Measurements from ENCODE around the gene AGAP1.

The AGAP1 gene

DNA sequence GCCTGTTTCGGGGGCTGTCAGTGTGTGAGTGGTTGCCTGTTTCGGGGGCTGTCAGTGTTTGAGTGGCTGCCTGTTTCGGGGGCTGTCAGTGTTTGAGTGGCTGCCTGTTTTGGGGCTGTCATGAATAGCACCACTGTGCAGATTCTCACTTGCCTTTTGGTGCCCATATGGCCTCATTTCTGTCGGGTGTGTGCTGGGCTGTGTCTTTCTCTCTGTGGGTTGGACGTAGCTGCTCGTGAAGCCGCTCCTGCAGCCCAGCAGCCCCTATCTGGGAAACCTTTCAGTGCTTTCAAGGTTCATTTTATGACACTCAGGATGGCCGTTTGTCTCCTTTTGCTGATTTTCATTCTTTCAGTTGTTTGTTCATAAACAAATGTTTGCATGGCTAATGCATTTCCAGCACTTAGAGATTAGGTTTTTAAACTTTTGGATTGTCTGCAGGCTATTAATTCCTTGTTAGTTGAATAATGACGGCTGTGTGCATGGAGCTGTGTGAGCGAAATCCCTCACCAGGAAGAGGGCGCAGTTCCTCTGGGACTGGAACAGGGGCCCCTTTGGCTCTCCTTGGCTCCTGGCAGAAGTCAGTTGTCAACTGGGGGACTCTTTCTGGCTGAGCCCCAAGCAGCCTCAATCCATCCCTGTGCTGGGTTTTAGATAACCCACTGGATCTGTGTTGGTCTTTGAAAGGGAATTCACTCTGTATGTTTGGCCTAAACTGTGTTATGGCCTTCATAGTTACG, 10.8 kb downstream of the AGAP1 start:
- Histone ChIP-seq H3K4me3 (ENCODE audit: low read length) (no peak overlapping the region), H3K27me3 (ENCODE audit: control insufficient read depth, insufficient read depth, low read length) (no peaks in the 10 kb centered on the region), H3K36me3 (ENCODE audit: control insufficient read depth, insufficient read depth, low read length) (no peaks in the 10 kb centered on the region), H3K4me1 (ENCODE audit: control insufficient read depth, insufficient read depth, low read length) (peaks cover 42% of the 10 kb centered on the region), H3K9ac (ENCODE audit: low read length) (peak overlapping the region; percentile 5), H3K9me3 (ENCODE audit: control insufficient read depth, low read length) (no peaks in the 10 kb centered on the region)

- H3K9me3 ChIP-seq (ENCODE audit: control insufficient read depth, low read length): no peaks in the 10 kb centered on the region
- H3K4me1 ChIP-seq (ENCODE audit: control insufficient read depth, insufficient read depth, low read length): peaks cover 42% of the 10 kb centered on the region
- peak overlapping the region; percentile 5 for H3K9ac ChIP-seq (ENCODE audit: low read length)
- no peaks in the 10 kb centered on the region for H3K36me3 ChIP-seq (ENCODE audit: control insufficient read depth, insufficient read depth, low read length)
- no peaks in the 10 kb centered on the region for H3K27me3 ChIP-seq (ENCODE audit: control insufficient read depth, insufficient read depth, low read length)
- no peak overlapping the region for H3K4me3 ChIP-seq (ENCODE audit: low read length)
Observed at GRCh38 chr2:235505181-235505741, 11.4 kb downstream of the AGAP1 start.

DNA sequence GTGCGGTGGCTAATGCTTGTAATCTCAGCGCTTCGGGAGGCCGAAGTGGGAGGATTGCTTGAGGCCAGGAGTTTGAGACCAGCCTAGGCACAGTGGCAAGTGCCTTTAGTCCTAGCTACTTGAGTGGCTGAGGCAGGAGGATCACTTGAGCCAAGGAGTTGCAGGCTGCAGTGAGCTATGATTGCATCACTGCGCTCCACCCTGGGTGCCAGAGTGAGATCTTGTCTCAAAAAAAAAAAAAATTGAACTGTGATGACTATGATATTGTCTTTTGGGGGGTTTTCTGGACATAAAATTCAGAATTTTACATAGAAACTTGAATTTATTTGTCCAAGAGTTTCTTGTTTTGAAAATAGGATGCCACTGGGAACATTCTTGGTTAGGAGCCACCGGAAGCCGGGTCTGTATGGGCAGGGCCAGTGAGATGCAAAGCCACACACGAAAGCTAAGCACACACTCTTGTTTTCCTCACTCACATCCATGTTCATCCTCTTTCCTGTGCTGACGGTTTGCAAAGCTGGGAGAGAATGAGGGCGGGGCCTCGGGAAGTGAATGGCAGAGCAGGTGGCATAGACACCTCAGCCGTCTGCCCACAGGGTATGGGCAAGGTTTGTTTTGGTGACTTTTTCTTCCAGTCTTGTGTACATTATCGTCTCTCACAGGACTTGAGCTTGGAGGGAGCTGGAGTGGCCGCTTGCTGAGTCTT, 12.6 kb downstream of the AGAP1 start:
- Histone ChIP-seq H3K27me3 (ENCODE audit: control insufficient read depth, insufficient read depth, low read length) (no peaks in the 10 kb centered on the region), H3K36me3 (ENCODE audit: control insufficient read depth, insufficient read depth, low read length) (no peaks in the 10 kb centered on the region), H3K4me1 (ENCODE audit: control insufficient read depth, insufficient read depth, low read length) (peaks cover 52% of the 10 kb centered on the region), H3K9ac (ENCODE audit: low read length) (no peak overlapping the region), H3K9me3 (ENCODE audit: control insufficient read depth, low read length) (no peaks in the 10 kb centered on the region), H3K4me3 (ENCODE audit: low read length) (no peak overlapping the region)

- Histone ChIP-seq H3K4me1 (ENCODE audit: control insufficient read depth, insufficient read depth, low read length) (peaks cover 59% of the 10 kb centered on the region), H3K9me3 (ENCODE audit: control insufficient read depth, low read length) (no peaks in the 10 kb centered on the region), H3K9ac (ENCODE audit: low read length) (no peak overlapping the region), H3K4me3 (ENCODE audit: low read length) (no peak overlapping the region), H3K27me3 (ENCODE audit: control insufficient read depth, insufficient read depth, low read length) (no peaks in the 10 kb centered on the region), H3K36me3 (ENCODE audit: control insufficient read depth, insufficient read depth, low read length) (no peaks in the 10 kb centered on the region)
Observed at GRCh38 chr2:235506997-235507615, 13.3 kb downstream of the AGAP1 start.

GRCh38 chr2:235507928-235508327, 14.1 kb downstream of the AGAP1 start:
- Histone ChIP-seq H3K4me3 (ENCODE audit: low read length) (no peak overlapping the region), H3K4me1 (ENCODE audit: control insufficient read depth, insufficient read depth, low read length) (peaks cover 67% of the 10 kb centered on the region), H3K9ac (ENCODE audit: low read length) (no peak overlapping the region), H3K36me3 (ENCODE audit: control insufficient read depth, insufficient read depth, low read length) (no peaks in the 10 kb centered on the region), H3K9me3 (ENCODE audit: control insufficient read depth, low read length) (no peaks in the 10 kb centered on the region), H3K27me3 (ENCODE audit: control insufficient read depth, insufficient read depth, low read length) (no peaks in the 10 kb centered on the region)

- Histone ChIP-seq H3K9me3 (ENCODE audit: control insufficient read depth, low read length) (no peaks in the 10 kb centered on the region), H3K4me1 (ENCODE audit: control insufficient read depth, insufficient read depth, low read length) (peaks cover 68% of the 10 kb centered on the region)
Observed at GRCh38 chr2:235508371-235509160, 14.7 kb downstream of the AGAP1 start.

DNA sequence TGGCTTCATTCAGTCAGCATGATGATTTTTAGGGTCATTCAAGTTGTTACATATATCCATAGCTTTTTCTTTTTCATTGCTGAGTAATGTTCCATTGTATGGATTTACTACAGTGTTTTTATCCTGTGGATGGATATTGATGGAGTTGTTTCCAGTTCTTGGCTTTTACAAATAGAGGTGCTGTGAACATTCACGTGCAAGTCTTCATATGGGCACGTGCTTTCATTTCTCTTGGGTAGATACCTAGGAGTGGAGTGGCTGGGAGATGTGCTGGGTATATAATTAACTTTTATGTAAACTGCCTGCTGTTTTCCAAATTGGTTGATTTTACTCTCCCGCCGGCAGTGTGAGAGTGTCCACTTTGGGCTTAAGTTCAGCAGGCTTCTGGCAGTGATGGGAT, 16.5 kb downstream of the AGAP1 start:
- H3K4me1 ChIP-seq (ENCODE audit: control insufficient read depth, insufficient read depth, low read length): peaks cover 69% of the 10 kb centered on the region
- no peaks in the 10 kb centered on the region for H3K27me3 ChIP-seq (ENCODE audit: control insufficient read depth, insufficient read depth, low read length)
- H3K4me3 ChIP-seq (ENCODE audit: low read length): no peak overlapping the region
- no peak overlapping the region for H3K9ac ChIP-seq (ENCODE audit: low read length)
- H3K9me3 ChIP-seq (ENCODE audit: control insufficient read depth, low read length): no peaks in the 10 kb centered on the region
- no peaks in the 10 kb centered on the region for H3K36me3 ChIP-seq (ENCODE audit: control insufficient read depth, insufficient read depth, low read length)

More at GRCh38 chr2:235508371-235509160, 14.7 kb downstream of the AGAP1 start:
- Histone ChIP-seq H3K4me3 (ENCODE audit: low read length) (no peak overlapping the region), H3K9ac (ENCODE audit: low read length) (no peak overlapping the region), H3K36me3 (ENCODE audit: control insufficient read depth, insufficient read depth, low read length) (no peaks in the 10 kb centered on the region), H3K27me3 (ENCODE audit: control insufficient read depth, insufficient read depth, low read length) (no peaks in the 10 kb centered on the region)

DNA sequence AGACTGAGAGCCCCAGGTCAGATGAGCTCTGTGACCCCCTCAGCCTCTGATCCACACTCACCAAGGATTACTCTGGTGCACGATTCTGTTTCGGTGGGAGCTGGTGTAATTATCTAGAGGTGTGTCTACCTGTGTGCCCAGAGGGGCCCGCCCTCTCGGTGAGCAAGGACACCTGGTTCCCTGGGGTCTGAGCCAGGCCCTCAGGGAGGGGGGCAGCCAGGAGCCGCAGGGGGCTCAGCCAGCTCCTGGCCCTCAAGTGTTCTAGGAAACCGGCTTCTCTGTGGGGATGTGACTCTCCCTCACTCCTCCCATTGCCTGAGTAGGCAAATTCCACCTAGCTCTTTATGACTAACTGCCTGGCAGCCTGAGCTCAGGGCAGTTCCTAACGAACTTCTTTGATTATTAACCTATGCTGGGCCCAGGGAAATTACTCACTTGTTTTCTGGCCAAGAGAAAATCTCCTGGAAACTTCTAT, 17.4 kb downstream of the AGAP1 start:
- H3K4me3 ChIP-seq (ENCODE audit: low read length): no peak overlapping the region
- H3K9ac ChIP-seq (ENCODE audit: low read length): no peak overlapping the region
- H3K27me3 ChIP-seq (ENCODE audit: control insufficient read depth, insufficient read depth, low read length): no peaks in the 10 kb centered on the region
- H3K36me3 ChIP-seq (ENCODE audit: control insufficient read depth, insufficient read depth, low read length): no peaks in the 10 kb centered on the region
- H3K4me1 ChIP-seq (ENCODE audit: control insufficient read depth, insufficient read depth, low read length): peaks cover 63% of the 10 kb centered on the region
- no peaks in the 10 kb centered on the region for H3K9me3 ChIP-seq (ENCODE audit: control insufficient read depth, low read length)

- Histone ChIP-seq H3K27me3 (ENCODE audit: control insufficient read depth, insufficient read depth, low read length) (no peaks in the 10 kb centered on the region), H3K4me3 (ENCODE audit: low read length) (no peak overlapping the region), H3K9me3 (ENCODE audit: control insufficient read depth, low read length) (no peaks in the 10 kb centered on the region), H3K9ac (ENCODE audit: low read length) (no peak overlapping the region), H3K4me1 (ENCODE audit: control insufficient read depth, insufficient read depth, low read length) (peaks cover 55% of the 10 kb centered on the region), H3K36me3 (ENCODE audit: control insufficient read depth, insufficient read depth, low read length) (no peaks in the 10 kb centered on the region)
Observed at GRCh38 chr2:235511751-235512698, 18.2 kb downstream of the AGAP1 start.

DNA sequence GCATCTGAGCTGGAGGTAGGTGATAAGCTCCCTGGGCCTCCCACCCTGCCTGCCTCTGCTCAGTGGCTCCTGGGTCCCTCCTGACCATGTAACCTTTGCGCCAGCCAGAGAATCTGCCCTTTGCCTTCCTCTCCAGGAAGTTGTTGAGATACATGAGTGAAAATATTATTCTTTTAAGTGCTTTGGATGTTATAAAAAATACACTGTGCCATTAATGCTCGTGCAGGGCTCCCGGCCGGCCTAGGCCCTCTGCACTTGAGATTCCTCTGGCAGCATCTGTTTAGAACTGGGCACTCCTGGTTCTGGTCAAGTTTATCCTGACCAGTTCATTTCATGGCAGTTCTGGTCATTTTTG, 18.8 kb downstream of the AGAP1 start:
- Histone ChIP-seq H3K4me1 (ENCODE audit: control insufficient read depth, insufficient read depth, low read length) (peaks cover 50% of the 10 kb centered on the region), H3K9me3 (ENCODE audit: control insufficient read depth, low read length) (no peaks in the 10 kb centered on the region), H3K9ac (ENCODE audit: low read length) (no peak overlapping the region), H3K27me3 (ENCODE audit: control insufficient read depth, insufficient read depth, low read length) (no peaks in the 10 kb centered on the region), H3K4me3 (ENCODE audit: low read length) (no peak overlapping the region), H3K36me3 (ENCODE audit: control insufficient read depth, insufficient read depth, low read length) (no peaks in the 10 kb centered on the region)

Data from mucosa of stomach (tissue), 1 donor.